ENCODE measurements around the gene GPR33.
"Not testable (repeated sequence)": the region's sequence is repeated elsewhere in the genome, so short reads cannot be mapped to it uniquely, and the experiment has no call there.

GPR33 gene

GRCh38 chr14:31487886-31488285 is at the start of gene GPR33:
Gene GPR33, minus strand, starts transcription at chr14:31488039. Its CDS starts 4,074 bp downstream, at chr14:31483965.
- no peak for DNase-seq (ENCODE audit: low read depth, low spot score)

GRCh38 chr14:31536201-31536960 is 48.5 kb upstream of the GPR33 start:
- no peak for DNase-seq (ENCODE audit: low read depth, low spot score)

GRCh38 chr14:31530136-31530535 is 42.3 kb upstream of the GPR33 start:
- DNase-seq (ENCODE audit: low read depth, low spot score), result no peak

- DNase-seq (ENCODE audit: low read depth, low spot score), result no peak
Observed at GRCh38 chr14:31529053-31529452, 41.2 kb upstream of the GPR33 start.

GRCh38 chr14:31527546-31527945 is 39.7 kb upstream of the GPR33 start:
- DNase-seq (ENCODE audit: low read depth, low spot score), result no peak

GRCh38 chr14:31527087-31527486 is 39.2 kb upstream of the GPR33 start:
- DNase-seq (ENCODE audit: low read depth, low spot score), result no peak

- DNase-seq (ENCODE audit: low read depth, low spot score), result no peak
Observed at GRCh38 chr14:31510855-31511254, 23.0 kb upstream of the GPR33 start.

GRCh38 chr14:31510222-31510621 is 22.4 kb upstream of the GPR33 start:
- DNase-seq (ENCODE audit: low read depth, low spot score), result peak; percentile 10

- no peak for DNase-seq (ENCODE audit: low read depth, low spot score)
Observed at GRCh38 chr14:31508135-31508534, 20.3 kb upstream of the GPR33 start.

GRCh38 chr14:31505411-31505810 is 17.6 kb upstream of the GPR33 start:
- DNase-seq (ENCODE audit: low read depth, low spot score), result peak; percentile 50

- DNase-seq (ENCODE audit: low read depth, low spot score), result no peak
Observed at GRCh38 chr14:31501870-31502269, 14.0 kb upstream of the GPR33 start.

- no peak for DNase-seq (ENCODE audit: low read depth, low spot score)
Observed at GRCh38 chr14:31492759-31493498, 5.1 kb upstream of the GPR33 start.

- no peak for DNase-seq (ENCODE audit: low read depth, low spot score)
Observed at GRCh38 chr14:31489691-31490090, 1.9 kb upstream of the GPR33 start.

- DNase-seq (ENCODE audit: low read depth, low spot score), result no peak
Observed at GRCh38 chr14:31486764-31487163, 1.1 kb downstream of the GPR33 start.

GRCh38 chr14:31484754-31485153 is 3.1 kb downstream of the GPR33 start:
- no peak for DNase-seq (ENCODE audit: low read depth, low spot score)

GRCh38 chr14:31480156-31480555 is 7.7 kb downstream of the GPR33 start:
- DNase-seq (ENCODE audit: low read depth, low spot score), result no peak

- DNase-seq (ENCODE audit: low read depth, low spot score), result peak; percentile 2
Observed at GRCh38 chr14:31479027-31479426, 8.8 kb downstream of the GPR33 start.

GRCh38 chr14:31477248-31477647 is 10.6 kb downstream of the GPR33 start:
- no peak for DNase-seq (ENCODE audit: low read depth, low spot score)

GRCh38 chr14:31476131-31476866 is 11.5 kb downstream of the GPR33 start:
- DNase-seq (ENCODE audit: low read depth, low spot score), result no peak

GRCh38 chr14:31466554-31466953 is 21.3 kb downstream of the GPR33 start:
- no peak for DNase-seq (ENCODE audit: low read depth, low spot score)

- no peak for DNase-seq (ENCODE audit: low read depth, low spot score)
Observed at GRCh38 chr14:31465111-31465510, 22.7 kb downstream of the GPR33 start.

GRCh38 chr14:31462450-31462849 is 25.4 kb downstream of the GPR33 start:
- DNase-seq (ENCODE audit: low read depth, low spot score), result not testable (repeated sequence)

Data from astrocyte of the hippocampus (primary cell).